Osteoblast (primary cell): ENCODE results near the gene ECI2. TPM values are rescaled to one million over a fixed set of nuclear protein-coding genes. Genes with fewer than 3 reads are reported as not detected.

Experiments used
- DNase-seq: peaks from one replicate; pipeline ENCODE4 v3.0.0; 2011; ENCODE audit warnings: low spot score, mixed read lengths; ENCODE audit not compliant: insufficient read length; ENCODE audit errors: missing footprints
- H2AFZ ChIP-seq: 2 replicates; pipeline ENCODE4 v1.6.0; 2011; ENCODE audit warnings: mild to moderate bottlenecking, low read length
- H3K27ac ChIP-seq: 2 replicates; pipeline ENCODE4 v1.5.1; 2011; ENCODE audit warnings: mild to moderate bottlenecking, low read depth, low read length, moderate library complexity
- H3K27me3 ChIP-seq: 2 replicates; pipeline ENCODE4 v1.6.0; 2012; ENCODE audit warnings: mild to moderate bottlenecking, control low read depth, inconsistent platforms, low read length, moderate library complexity; ENCODE audit not compliant: insufficient read depth
- H3K36me3 ChIP-seq: 2 replicates; pipeline ENCODE4 v1.5.1; 2011; ENCODE audit warnings: mild to moderate bottlenecking, low read length, control low read depth, moderate library complexity; ENCODE audit not compliant: insufficient read depth
- H3K4me1 ChIP-seq: 2 replicates; pipeline ENCODE4 v1.5.1; 2011; ENCODE audit warnings: mild to moderate bottlenecking, low read length, control low read depth, moderate library complexity; ENCODE audit not compliant: insufficient read depth
- H3K4me2 ChIP-seq: 2 replicates; pipeline ENCODE4 v1.6.0; 2011; ENCODE audit warnings: mild to moderate bottlenecking, low read length; ENCODE audit not compliant: insufficient read depth
- H3K4me3 ChIP-seq: fragments of 200-600 bp; sonication (generic); 3 replicates; pipeline ENCODE4 v1.5.1; 2012; ENCODE audit warnings: mild to moderate bottlenecking, low read length, inconsistent platforms; ENCODE audit not compliant: insufficient read depth
- H3K79me2 ChIP-seq: 2 replicates; pipeline ENCODE4 v1.6.0; 2012; ENCODE audit warnings: mild to moderate bottlenecking, low read length, control low read depth, inconsistent platforms; ENCODE audit not compliant: insufficient read depth
- H3K9me3 ChIP-seq: 2 replicates; pipeline ENCODE4 v1.5.1; 2011; ENCODE audit warnings: low read depth, low read length, control low read depth
- H4K20me1 ChIP-seq: 2 replicates; pipeline ENCODE4 v1.6.0; 2012; ENCODE audit warnings: mild to moderate bottlenecking, low read length, control low read depth; ENCODE audit not compliant: insufficient read depth
- total RNA-seq: library from RNA; depleted of rRNA; stranded (reverse); fragments of >200 nt; gene quantifications from 2 replicates; pipeline ENCODE4 v1.2.3, GENCODE V29; 2012
- TF ChIP-seq, protein P1 (sequence below): IDR thresholded peaks from 2 replicates; pipeline ENCODE4 v1.5.1; 2011; ENCODE audit warnings: mild to moderate bottlenecking, low read depth, low read length, moderate library complexity; ENCODE audit errors: extremely low read depth

The ECI2 gene
- total RNA-seq, 1 donor: 76.0 TPM

DNA sequence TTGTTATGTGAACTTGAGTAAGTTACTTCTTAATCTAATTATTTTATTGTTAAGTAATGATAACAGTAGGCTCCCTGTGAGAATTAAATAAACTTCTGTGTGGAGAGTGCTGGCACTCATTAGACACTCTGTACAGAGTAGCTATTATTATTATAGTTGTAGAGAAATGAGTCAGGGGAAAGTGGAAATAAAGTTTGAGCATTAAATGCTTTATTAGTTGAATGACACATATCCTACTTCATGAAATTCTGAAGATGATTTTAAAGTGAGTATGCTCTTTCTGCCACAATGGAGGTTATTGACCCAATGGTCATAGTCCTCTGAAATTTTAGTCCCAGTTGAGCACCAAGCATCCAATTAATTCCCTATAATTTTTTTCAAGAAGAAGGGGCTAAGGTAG lies 5.9 kb downstream of the ECI2 start:
- Histone ChIP-seq H3K4me1 (peaks cover 71% of the 10 kb centered on the region), H3K36me3 (peaks cover 42% of the 10 kb centered on the region), H3K27me3 (no peaks in the 10 kb centered on the region), H3K9me3 (no peaks in the 10 kb centered on the region), H3K27ac (peak overlapping the region; percentile 38), H2AFZ (no peak overlapping the region), H3K4me2 (no peak overlapping the region), H3K4me3 (no peak overlapping the region), H4K20me1 (peaks cover 12% of the 10 kb centered on the region), H3K79me2 (peaks cover 40% of the 10 kb centered on the region)
- TF ChIP-seq, protein P1, sequence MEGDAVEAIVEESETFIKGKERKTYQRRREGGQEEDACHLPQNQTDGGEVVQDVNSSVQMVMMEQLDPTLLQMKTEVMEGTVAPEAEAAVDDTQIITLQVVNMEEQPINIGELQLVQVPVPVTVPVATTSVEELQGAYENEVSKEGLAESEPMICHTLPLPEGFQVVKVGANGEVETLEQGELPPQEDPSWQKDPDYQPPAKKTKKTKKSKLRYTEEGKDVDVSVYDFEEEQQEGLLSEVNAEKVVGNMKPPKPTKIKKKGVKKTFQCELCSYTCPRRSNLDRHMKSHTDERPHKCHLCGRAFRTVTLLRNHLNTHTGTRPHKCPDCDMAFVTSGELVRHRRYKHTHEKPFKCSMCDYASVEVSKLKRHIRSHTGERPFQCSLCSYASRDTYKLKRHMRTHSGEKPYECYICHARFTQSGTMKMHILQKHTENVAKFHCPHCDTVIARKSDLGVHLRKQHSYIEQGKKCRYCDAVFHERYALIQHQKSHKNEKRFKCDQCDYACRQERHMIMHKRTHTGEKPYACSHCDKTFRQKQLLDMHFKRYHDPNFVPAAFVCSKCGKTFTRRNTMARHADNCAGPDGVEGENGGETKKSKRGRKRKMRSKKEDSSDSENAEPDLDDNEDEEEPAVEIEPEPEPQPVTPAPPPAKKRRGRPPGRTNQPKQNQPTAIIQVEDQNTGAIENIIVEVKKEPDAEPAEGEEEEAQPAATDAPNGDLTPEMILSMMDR: no peak
- peak; percentile 48 for DNase-seq

DNA sequence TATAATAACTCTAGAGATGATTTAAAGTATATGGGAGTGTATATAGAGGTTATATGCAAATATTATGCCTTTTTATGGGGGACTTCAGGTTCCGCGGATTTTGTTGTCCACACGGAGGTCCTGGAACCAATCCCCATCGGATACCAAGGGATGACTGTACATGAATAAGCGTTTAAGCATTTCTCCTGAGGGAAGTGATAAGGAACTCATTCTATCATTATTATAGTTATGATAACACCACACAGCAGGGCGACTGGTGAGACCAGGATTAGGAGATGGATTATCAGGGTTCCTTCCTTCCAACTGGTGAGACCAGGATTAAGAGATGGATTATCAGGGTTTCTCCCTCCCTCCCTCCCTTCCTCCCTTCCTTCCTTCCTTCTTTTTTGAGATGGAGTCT lies 6.6 kb downstream of the ECI2 start:
- TF ChIP-seq, protein P1: no peak
- no peak overlapping the region for H2AFZ ChIP-seq
- H3K36me3 ChIP-seq: peaks cover 49% of the 10 kb centered on the region
- peak overlapping the region; percentile 16 for H3K27ac ChIP-seq
- H3K4me1 ChIP-seq: peaks cover 66% of the 10 kb centered on the region
- peaks cover 6% of the 10 kb centered on the region for H4K20me1 ChIP-seq
- H3K27me3 ChIP-seq: no peaks in the 10 kb centered on the region
- DNase-seq: no peak
- H3K79me2 ChIP-seq: peaks cover 33% of the 10 kb centered on the region
- no peak overlapping the region for H3K4me3 ChIP-seq
- H3K4me2 ChIP-seq: no peak overlapping the region
- no peaks in the 10 kb centered on the region for H3K9me3 ChIP-seq

DNA sequence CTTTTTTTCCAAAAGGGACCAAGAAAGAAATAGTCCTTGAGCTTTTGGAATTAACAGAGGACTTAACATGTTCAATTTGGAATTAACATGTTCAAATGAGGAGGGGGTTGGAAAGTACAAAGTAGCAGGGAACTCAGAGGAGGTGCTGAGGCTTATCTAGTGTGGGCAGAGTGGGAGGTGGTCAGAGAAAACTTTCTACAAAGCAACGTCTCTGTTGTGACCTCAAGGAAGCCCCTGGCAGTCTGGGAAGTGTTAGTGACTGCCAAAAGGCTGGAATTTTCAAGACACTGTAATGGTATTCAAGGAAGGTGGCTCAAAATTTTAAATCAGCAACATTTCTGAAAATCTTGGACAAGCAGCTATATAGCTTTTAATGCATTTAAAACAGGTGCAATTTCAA lies 7.3 kb downstream of the ECI2 start:
- no peak overlapping the region for H3K4me2 ChIP-seq
- no peak overlapping the region for H3K4me3 ChIP-seq
- H3K9me3 ChIP-seq: no peaks in the 10 kb centered on the region
- no peaks in the 10 kb centered on the region for H3K27me3 ChIP-seq
- H3K4me1 ChIP-seq: peaks cover 60% of the 10 kb centered on the region
- no peak for DNase-seq
- H3K27ac ChIP-seq: peak overlapping the region; percentile 16
- peaks cover 55% of the 10 kb centered on the region for H3K36me3 ChIP-seq
- TF ChIP-seq, protein P1: no peak
- peaks cover 26% of the 10 kb centered on the region for H3K79me2 ChIP-seq
- H4K20me1 ChIP-seq: no peaks in the 10 kb centered on the region
- no peak overlapping the region for H2AFZ ChIP-seq

DNA sequence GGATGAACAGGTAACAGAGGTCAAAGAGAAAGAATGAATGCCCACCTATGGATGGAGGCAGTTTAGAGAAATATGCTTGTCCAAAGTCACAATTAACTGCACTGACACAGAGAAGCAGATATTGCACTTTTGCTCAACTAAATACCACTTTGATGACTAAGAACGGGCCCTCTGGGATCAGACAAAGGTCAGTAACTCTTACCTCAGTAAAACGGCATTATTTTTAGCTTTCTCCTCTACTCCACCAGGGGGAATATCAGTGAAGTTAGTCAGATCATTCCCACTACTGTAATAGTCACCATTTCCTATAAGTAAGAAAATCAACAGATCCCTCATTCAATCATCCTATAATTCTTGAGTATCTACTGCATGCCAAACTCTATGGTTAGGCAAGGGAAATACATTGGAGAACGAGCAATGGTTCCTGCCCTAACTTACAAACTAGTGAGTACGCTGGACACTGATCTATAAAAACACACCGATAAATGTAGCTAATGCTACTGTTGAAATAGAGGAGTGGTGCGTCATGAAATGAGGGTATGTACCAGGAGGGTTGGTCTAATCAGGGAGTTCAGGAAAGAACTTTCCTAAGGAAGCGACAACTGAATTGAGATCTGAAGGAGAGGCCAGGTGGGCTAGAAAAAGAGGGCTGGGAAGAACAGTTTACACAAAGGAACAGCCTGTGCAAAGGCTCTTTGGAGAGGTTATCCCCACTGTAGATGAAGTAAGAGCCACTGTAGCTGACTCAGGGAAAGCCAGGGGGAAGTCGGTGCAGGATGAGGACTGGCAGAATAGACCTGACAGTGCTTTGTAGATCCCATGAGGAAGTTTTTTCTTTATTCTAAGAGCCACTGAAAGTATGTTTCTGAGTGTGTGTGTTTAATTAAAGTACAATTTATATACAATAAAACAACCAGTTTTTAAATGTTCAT lies 9.2 kb downstream of the ECI2 start:
- Histone ChIP-seq H2AFZ (no peak overlapping the region), H3K27me3 (no peaks in the 10 kb centered on the region), H3K4me1 (peaks cover 58% of the 10 kb centered on the region), H3K4me3 (peak overlapping the region; percentile 19), H3K4me2 (peak overlapping the region; percentile 63), H3K27ac (peak overlapping the region; percentile 82), H3K9me3 (no peaks in the 10 kb centered on the region), H3K79me2 (peaks cover 9% of the 10 kb centered on the region), H4K20me1 (no peaks in the 10 kb centered on the region), H3K36me3 (peaks cover 61% of the 10 kb centered on the region)
- TF ChIP-seq, protein P1: peak; percentile 52
- DNase-seq: peak; percentile 61
